Stimulated activated effector memory CD8-positive, alpha-beta T cell treated with anti-CD3 and anti-CD28 coated beads, Interleukin-12 subunit alpha, Interleukin-12 subunit beta, amount 100 ng/mL, for 72 hours (primary cell): ENCODE results near the gene ADORA2A.

Experiments
- ATAC-seq: fragments of 150-1000 bp; cut with Tn5 transposase; 2 replicates; pipeline ENCODE4 v1.10.0; 2021
- DNase-seq, 2 donors: peaks; one replicate each; pipeline ENCODE4 v3.0.0; 2021 to 2022; ENCODE audit warnings: low spot score in 2 of 2
- H3K27ac Mint-ChIP-seq: one replicate; pipeline ENCODE4 v1.8.0; 2022; ENCODE audit warnings: mild to moderate bottlenecking, mixed read lengths
- H3K36me3 Mint-ChIP-seq: one replicate; pipeline ENCODE4 v1.8.0; 2022; ENCODE audit warnings: mild to moderate bottlenecking, mixed read lengths
- H3K4me1 Mint-ChIP-seq: one replicate; pipeline ENCODE4 v1.8.0; 2022; ENCODE audit warnings: mixed read lengths
- H3K4me3 Mint-ChIP-seq: one replicate; pipeline ENCODE4 v1.8.0; 2022; ENCODE audit warnings: mild to moderate bottlenecking, mixed read lengths
- H3K9me3 Mint-ChIP-seq: one replicate; pipeline ENCODE4 v1.8.0; 2022; ENCODE audit warnings: mixed read lengths

The ADORA2A gene

GRCh38 chr22:24460418-24461089 is 33.2 kb downstream of the ADORA2A start:
- Mint-ChIP-seq H3K4me3 (peak overlapping the region; percentile 29), H3K9me3 (no peaks in the 10 kb centered on the region), H3K4me1 (peaks cover 17% of the 10 kb centered on the region), H3K27ac (peak overlapping the region; percentile 81), H3K36me3 (no peaks in the 10 kb centered on the region)
- ATAC-seq (peak; percentile 83), DNase-seq (peak in 1 of 2 donors; percentile 51)

DNA sequence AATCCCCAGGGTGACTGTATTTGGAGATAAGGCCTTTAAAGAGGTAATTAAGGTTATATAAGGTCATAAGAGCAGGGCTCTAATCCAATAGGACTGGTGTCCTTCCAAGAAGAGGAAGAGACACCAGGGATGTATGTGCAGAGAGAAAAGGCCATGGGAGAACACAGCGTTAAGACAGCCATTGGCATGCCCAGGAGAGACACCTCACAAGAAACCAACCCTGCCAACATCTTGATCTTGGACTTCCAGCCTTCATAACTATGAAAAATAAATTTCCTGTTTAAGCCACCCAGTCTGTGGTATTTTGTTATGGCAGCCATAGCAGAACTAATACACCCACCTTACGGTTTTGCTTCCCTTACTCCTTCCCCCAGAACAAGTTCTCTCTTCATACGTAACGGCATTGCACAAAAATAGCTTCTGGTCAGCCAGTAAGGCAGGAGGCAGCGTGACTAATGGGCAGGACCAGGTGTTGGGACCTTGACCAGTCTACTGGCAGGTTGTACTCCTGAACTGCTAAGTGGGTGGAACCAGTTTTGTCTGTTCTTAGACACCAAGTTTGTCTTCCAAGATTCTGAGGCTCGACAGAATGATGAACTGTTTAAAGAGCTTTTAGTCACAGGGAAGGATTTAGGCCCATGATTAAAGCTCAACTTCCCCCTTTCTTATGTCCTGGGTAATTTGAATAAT is 35.8 kb downstream of the ADORA2A start:
- no peak overlapping the region for H3K4me3 Mint-ChIP-seq
- DNase-seq (no peak), ATAC-seq (no peak)
- no peaks in the 10 kb centered on the region for H3K36me3 Mint-ChIP-seq
- H3K4me1 Mint-ChIP-seq: peaks cover 20% of the 10 kb centered on the region
- H3K9me3 Mint-ChIP-seq: no peaks in the 10 kb centered on the region
- H3K27ac Mint-ChIP-seq: no peak overlapping the region

GRCh38 chr22:24465566-24465965 is 38.2 kb downstream of the ADORA2A start:
- H3K4me1 Mint-ChIP-seq: peaks cover 12% of the 10 kb centered on the region
- H3K36me3 Mint-ChIP-seq: no peaks in the 10 kb centered on the region
- DNase-seq (no peak), ATAC-seq (peak; percentile 54)
- no peak overlapping the region for H3K4me3 Mint-ChIP-seq
- H3K27ac Mint-ChIP-seq: no peak overlapping the region
- no peaks in the 10 kb centered on the region for H3K9me3 Mint-ChIP-seq

GRCh38 chr22:24465975-24466374 is 38.6 kb downstream of the ADORA2A start:
- ATAC-seq (no peak), DNase-seq (no peak)
- Mint-ChIP-seq H3K4me1 (peaks cover 7% of the 10 kb centered on the region), H3K4me3 (no peak overlapping the region), H3K27ac (no peak overlapping the region), H3K36me3 (no peaks in the 10 kb centered on the region), H3K9me3 (no peaks in the 10 kb centered on the region)

DNA sequence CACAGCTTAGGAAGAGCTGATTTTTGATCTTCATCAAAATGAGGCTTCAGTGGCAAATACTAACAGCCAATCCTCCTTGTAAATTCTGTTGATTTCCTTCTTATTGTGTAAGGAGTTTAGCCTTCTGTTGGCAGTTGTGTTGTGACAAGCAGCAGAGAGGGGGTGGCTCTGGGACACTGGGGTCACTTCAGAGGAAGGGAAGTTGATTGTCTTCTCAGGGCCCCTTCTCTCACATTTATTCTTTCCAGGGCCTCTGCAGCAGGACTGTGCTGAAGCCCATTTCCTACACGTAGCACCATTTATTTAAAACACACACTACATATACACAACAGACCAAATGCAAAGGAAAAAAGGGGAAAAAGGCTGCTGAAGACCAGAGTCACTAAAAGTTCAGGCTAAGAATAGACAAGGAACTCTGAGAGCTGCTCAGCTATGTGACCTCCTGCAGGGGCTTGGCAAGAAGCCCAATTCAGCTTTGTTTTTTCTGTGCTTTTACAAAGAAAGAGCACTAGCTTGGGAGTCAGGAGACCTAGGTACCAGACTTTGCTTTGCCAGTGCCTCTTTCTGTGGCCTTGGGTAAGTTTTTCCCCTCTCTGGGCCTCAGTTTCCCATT is 39.4 kb downstream of the ADORA2A start:
- Mint-ChIP-seq H3K27ac (no peak overlapping the region), H3K4me3 (no peak overlapping the region), H3K9me3 (no peaks in the 10 kb centered on the region), H3K4me1 (peaks cover 6% of the 10 kb centered on the region), H3K36me3 (no peaks in the 10 kb centered on the region)
- ATAC-seq (no peak), DNase-seq (no peak)

DNA sequence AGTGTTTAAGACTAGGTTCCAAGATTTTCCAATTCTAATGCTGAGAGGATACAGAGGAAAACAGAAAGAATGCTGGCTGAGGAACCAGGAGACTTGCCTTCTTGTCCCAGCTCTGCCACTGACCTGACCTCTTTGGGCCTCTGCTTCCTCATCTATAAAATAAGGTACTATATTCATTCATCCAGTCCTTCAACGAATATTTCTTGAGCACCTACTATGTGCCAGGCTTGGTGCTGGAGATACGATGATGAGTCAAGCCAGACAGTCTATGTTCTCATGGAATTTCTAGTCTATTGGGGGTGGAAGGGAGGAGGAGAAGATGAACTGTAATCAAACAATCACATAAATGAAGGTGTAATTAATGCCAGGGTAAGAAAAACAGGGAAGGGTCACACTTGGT is 39.9 kb downstream of the ADORA2A start:
- H3K4me3 Mint-ChIP-seq: no peak overlapping the region
- DNase-seq (no peak), ATAC-seq (no peak)
- H3K36me3 Mint-ChIP-seq: no peaks in the 10 kb centered on the region
- H3K9me3 Mint-ChIP-seq: no peaks in the 10 kb centered on the region
- peaks cover 6% of the 10 kb centered on the region for H3K4me1 Mint-ChIP-seq
- no peak overlapping the region for H3K27ac Mint-ChIP-seq

DNA sequence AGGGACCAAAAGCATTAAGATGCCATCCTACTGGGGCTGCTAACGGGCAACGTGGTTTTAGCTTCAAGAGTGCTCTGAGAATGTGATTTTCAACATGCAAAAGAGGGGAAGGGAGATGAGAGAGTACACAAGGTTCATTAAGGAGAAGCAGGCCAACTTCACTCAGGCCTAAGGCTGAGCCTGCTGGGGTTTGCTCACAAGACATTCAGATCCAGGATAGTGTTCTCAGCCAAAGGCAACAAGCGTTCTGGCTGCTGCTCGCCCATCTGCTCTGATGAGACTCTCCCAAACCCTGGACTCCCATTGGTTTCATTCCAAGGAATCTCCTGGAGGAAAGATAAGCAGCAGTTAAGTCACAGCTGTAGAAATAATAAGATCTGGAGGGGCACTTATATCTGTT is 44.2 kb downstream of the ADORA2A start:
- H3K27ac Mint-ChIP-seq: peak overlapping the region; percentile 54
- no peaks in the 10 kb centered on the region for H3K4me1 Mint-ChIP-seq
- ATAC-seq: no peak
- no peaks in the 10 kb centered on the region for H3K9me3 Mint-ChIP-seq
- no peaks in the 10 kb centered on the region for H3K36me3 Mint-ChIP-seq
- no peak overlapping the region for H3K4me3 Mint-ChIP-seq
- no peak for DNase-seq

- ATAC-seq (no peak), DNase-seq (no peak)
- Mint-ChIP-seq H3K36me3 (no peaks in the 10 kb centered on the region), H3K4me3 (no peak overlapping the region), H3K4me1 (no peaks in the 10 kb centered on the region), H3K27ac (no peak overlapping the region), H3K9me3 (no peaks in the 10 kb centered on the region)
These were observed 45.9 kb downstream of the ADORA2A start for GRCh38 chr22:24473284-24473683.

DNA sequence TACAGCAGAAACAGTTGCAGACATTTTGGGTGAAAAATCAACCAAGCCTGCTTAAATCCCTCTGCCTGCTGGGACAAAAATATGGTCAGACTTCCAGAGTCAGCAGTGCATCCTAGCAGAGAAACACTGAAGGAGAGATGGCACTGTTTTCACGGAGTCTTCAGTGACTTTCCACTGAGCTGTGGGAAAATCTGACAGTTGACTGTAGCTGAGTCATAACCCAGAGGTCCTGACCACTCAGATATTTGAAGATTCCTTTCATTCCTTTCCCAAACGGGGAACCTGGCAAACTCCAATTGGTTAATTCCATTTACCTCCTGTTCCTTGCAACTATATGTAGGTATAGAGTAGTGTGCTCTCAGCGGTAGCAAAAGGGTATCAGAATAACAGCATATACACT is 46.8 kb downstream of the ADORA2A start:
- Mint-ChIP-seq H3K4me3 (no peak overlapping the region), H3K27ac (no peak overlapping the region), H3K36me3 (no peaks in the 10 kb centered on the region), H3K4me1 (no peaks in the 10 kb centered on the region), H3K9me3 (no peaks in the 10 kb centered on the region)
- DNase-seq (no peak), ATAC-seq (no peak)

GRCh38 chr22:24474649-24475255 is 47.4 kb downstream of the ADORA2A start:
- Mint-ChIP-seq H3K4me1 (no peaks in the 10 kb centered on the region), H3K4me3 (no peak overlapping the region), H3K9me3 (no peaks in the 10 kb centered on the region), H3K36me3 (no peaks in the 10 kb centered on the region), H3K27ac (no peak overlapping the region)
- no peak for ATAC-seq
- no peak for DNase-seq

DNA sequence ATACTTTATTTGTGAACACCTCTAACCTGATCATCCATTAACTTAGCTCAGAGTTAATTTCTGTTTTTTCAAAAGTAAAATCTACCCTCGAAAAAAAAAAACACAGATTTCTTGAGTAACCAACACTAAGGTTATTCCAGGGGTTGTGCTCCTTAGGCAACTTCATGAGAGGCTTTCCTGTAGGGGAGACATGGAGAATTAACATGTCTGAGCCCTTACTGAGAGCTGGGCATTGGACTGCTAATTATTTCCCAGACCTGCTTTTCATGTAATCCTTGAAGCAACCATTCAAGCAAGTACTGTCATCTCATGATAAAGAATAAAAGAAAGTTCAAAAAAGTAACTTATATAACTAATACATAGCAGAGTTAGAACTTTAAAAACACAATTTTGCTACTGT is 54.2 kb downstream of the ADORA2A start:
- Mint-ChIP-seq H3K4me3 (no peak overlapping the region), H3K9me3 (no peaks in the 10 kb centered on the region), H3K27ac (no peak overlapping the region), H3K4me1 (peaks cover 27% of the 10 kb centered on the region), H3K36me3 (no peaks in the 10 kb centered on the region)
- no peak for DNase-seq
- no peak for ATAC-seq

DNA sequence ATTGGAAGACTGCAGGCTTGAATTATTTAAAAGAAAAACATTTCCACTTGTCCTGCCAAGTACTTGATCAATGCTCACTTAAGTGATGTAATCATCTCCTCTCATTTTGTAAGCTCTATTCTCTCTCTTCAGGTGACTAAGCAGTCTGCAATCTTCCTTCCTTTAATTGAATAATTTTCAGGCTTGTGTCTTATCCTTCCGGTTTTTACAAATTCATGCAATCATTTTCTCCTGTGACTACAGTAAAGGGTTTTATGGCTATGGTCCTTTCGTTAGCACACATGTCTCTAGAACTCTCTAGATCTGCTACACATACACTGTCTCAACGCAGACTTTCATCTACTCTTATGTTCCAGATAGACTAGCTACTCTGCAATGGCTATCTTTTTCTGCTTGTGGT is 55.2 kb downstream of the ADORA2A start:
- peaks cover 34% of the 10 kb centered on the region for H3K4me1 Mint-ChIP-seq
- no peak overlapping the region for H3K4me3 Mint-ChIP-seq
- H3K27ac Mint-ChIP-seq: no peak overlapping the region
- H3K36me3 Mint-ChIP-seq: no peaks in the 10 kb centered on the region
- DNase-seq (no peak), ATAC-seq (no peak)
- H3K9me3 Mint-ChIP-seq: no peaks in the 10 kb centered on the region

DNA sequence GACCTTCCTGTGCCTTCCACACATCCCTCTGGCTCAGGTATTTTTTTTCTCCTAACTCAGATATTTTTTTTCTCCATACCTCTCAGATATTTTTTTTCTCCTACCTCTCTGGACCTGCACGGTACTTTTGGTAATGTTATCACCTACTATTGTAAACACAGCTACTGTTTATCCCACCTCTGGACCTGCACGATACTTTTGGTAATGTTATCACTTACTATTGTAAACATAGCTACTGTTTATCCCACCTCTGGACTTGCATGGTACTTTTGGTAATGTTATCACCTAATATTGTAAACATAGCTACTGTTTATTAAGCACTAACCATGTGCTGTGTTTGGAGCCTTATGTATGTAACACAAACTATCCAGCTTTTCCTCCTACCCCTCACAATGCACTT is 55.6 kb downstream of the ADORA2A start:
- H3K4me1 Mint-ChIP-seq: peaks cover 34% of the 10 kb centered on the region
- ATAC-seq (no peak), DNase-seq (no peak)
- H3K4me3 Mint-ChIP-seq: no peak overlapping the region
- H3K36me3 Mint-ChIP-seq: no peaks in the 10 kb centered on the region
- no peaks in the 10 kb centered on the region for H3K9me3 Mint-ChIP-seq
- no peak overlapping the region for H3K27ac Mint-ChIP-seq

GRCh38 chr22:24483976-24484545 is 56.7 kb downstream of the ADORA2A start:
- ATAC-seq (no peak), DNase-seq (no peak)
- H3K4me1 Mint-ChIP-seq: peaks cover 34% of the 10 kb centered on the region
- no peak overlapping the region for H3K27ac Mint-ChIP-seq
- H3K4me3 Mint-ChIP-seq: no peak overlapping the region
- H3K36me3 Mint-ChIP-seq: no peaks in the 10 kb centered on the region
- H3K9me3 Mint-ChIP-seq: no peaks in the 10 kb centered on the region

DNA sequence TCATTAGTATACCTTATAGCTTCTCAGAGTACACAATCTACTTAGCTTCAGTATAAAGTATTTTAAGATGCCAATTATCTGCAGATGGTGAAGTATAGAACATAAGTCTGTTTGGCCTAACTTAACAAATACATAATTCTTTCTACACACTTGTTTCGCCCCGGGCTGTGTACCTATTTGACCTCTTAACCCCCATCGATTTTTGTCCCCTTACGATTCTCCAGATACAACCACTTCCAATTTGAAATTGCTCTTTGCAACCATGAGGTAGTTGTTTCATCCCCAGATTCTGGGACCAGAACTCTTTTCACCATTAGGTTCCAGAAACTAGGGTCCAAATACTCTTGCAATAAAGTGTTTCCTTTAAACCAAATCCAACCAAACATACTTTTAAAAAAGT is 57.8 kb downstream of the ADORA2A start:
- no peaks in the 10 kb centered on the region for H3K9me3 Mint-ChIP-seq
- ATAC-seq (no peak), DNase-seq (no peak)
- peaks cover 34% of the 10 kb centered on the region for H3K4me1 Mint-ChIP-seq
- no peaks in the 10 kb centered on the region for H3K36me3 Mint-ChIP-seq
- H3K4me3 Mint-ChIP-seq: no peak overlapping the region
- H3K27ac Mint-ChIP-seq: no peak overlapping the region
